Common myeloid progenitor, CD34-positive (primary cell): ENCODE results near the gene AK1.

Experiments
- CTCF ChIA-PET: fragments of 350-600 bp; sonication (Branson Sonifier 250); formaldehyde crosslinking; loops from one replicate; lab custom pipeline; 2021; ENCODE audit warnings: antibody characterized with exemption; lab: Charles Lee
- POLR2A ChIA-PET: fragments of 350-600 bp; sonication (Branson Sonifier 250); formaldehyde crosslinking; loops from one replicate; lab custom pipeline; 2021; ENCODE audit warnings: antibody characterized with exemption; lab: Charles Lee
- DNase-seq, 3 donors: peaks; one replicate each; pipeline versions ENCODE4 v3.0.0 to v3.0.0-alpha.2; 2013
- H3K27ac ChIP-seq, 2 experiments: 1 replicate in 1 of 2; 2 replicates in 1 of 2; pipeline ENCODE4 v1.7.0; 2013; ENCODE audit warnings: inconsistent platforms in 2 of 2, low read length in 2 of 2, mild to moderate bottlenecking in 2 of 2, low read depth in 1 of 2, moderate library complexity in 1 of 2; ENCODE audit not compliant: severe bottlenecking in 2 of 2, insufficient read depth in 1 of 2, poor library complexity in 1 of 2
- H3K27me3 ChIP-seq, 5 experiments: replicated peaks in 2 of 5; 1 replicate in 3 of 5; 2 replicates in 2 of 5; pipeline versions ENCODE4 v1.6.1 to v1.7.0; 2013; ENCODE audit warnings: low read length in 4 of 5, mild to moderate bottlenecking in 2 of 5, moderate library complexity in 2 of 5, inconsistent platforms in 1 of 5; ENCODE audit not compliant: insufficient read depth in 5 of 5, control insufficient read depth in 4 of 5
- H3K36me3 ChIP-seq, 4 experiments: 1 replicate in 2 of 4; 2 replicates in 2 of 4; pipeline versions ENCODE4 v1.6.1 to v1.7.0; 2013; ENCODE audit warnings: low read length in 3 of 4, control low read depth in 1 of 4, mild to moderate bottlenecking in 1 of 4; ENCODE audit not compliant: control insufficient read depth in 4 of 4, insufficient read depth in 4 of 4
- H3K4me1 ChIP-seq, 4 experiments: 1 replicate in 3 of 4; 2 replicates in 1 of 4; pipeline versions ENCODE4 v1.6.1 to v1.7.1; 2013; ENCODE audit warnings: low read length in 3 of 4, mild to moderate bottlenecking in 3 of 4, control low read depth in 1 of 4, inconsistent platforms in 1 of 4, moderate library complexity in 1 of 4; ENCODE audit not compliant: control insufficient read depth in 4 of 4, insufficient read depth in 4 of 4; ENCODE audit errors: control extremely low read depth in 1 of 4
- H3K4me3 ChIP-seq, 7 experiments: 1 replicate in 4 of 7; 2 replicates in 3 of 7; pipeline versions ENCODE4 v1.5.1 to v1.7.0; 2013; ENCODE audit warnings: mild to moderate bottlenecking in 7 of 7, low read length in 6 of 7, moderate library complexity in 6 of 7, inconsistent platforms in 2 of 7, low read depth in 2 of 7, control low read depth in 1 of 7; ENCODE audit not compliant: insufficient read depth in 4 of 7, control insufficient read depth in 1 of 7; ENCODE audit errors: extremely low read depth in 1 of 7
- H3K9me3 ChIP-seq, 5 experiments: 1 replicate in 4 of 5; 2 replicates in 1 of 5; pipeline versions ENCODE4 v1.6.1 to v1.7.1; 2013; ENCODE audit warnings: low read length in 4 of 5, mild to moderate bottlenecking in 2 of 5, inconsistent platforms in 1 of 5, low read depth in 1 of 5, moderate library complexity in 1 of 5; ENCODE audit not compliant: control insufficient read depth in 4 of 5, insufficient read depth in 2 of 5; ENCODE audit errors: control extremely low read depth in 1 of 5
- WGBS: methylation state at CpG from one replicate; pipeline ENCODE4 v1.1.5; 2013; ENCODE audit not compliant: insufficient coverage; 5-methylcytosine and 5-hydroxymethylcytosine counted together

Gene AK1

DNA sequence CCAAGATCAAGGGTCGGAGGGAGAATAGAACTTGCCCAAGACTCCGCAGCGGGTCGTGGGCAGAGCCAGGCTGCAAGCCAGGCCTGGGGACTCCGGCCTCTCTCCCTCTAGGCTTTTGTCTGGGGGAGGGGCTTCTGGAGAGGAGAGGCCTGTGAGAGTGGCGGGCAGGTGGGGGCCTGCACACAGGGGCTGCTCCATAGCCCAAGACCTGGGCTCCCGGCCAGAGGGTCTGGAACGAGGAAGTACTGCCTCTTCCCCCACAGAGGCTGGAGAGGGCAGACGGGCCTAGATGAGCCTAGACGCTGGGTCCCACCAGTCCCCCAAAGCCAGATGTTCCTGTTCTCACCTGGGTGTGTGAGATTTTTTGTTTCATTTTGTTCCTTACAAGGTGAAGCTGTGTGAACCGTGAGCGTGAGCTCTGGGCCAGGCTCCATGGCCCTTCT lies 27.1 kb upstream of the AK1 start:
- Histone ChIP-seq H3K4me3 (peak overlapping the region in 4 of 7 experiments; percentile 0 to 49 (median 25)), H3K4me1 (peaks cover 9 to 57% (median 49%) of the 10 kb centered on the region in 4 experiments)
- peak in 2 of 3 donors; percentile 61 to 70 for DNase-seq

DNA sequence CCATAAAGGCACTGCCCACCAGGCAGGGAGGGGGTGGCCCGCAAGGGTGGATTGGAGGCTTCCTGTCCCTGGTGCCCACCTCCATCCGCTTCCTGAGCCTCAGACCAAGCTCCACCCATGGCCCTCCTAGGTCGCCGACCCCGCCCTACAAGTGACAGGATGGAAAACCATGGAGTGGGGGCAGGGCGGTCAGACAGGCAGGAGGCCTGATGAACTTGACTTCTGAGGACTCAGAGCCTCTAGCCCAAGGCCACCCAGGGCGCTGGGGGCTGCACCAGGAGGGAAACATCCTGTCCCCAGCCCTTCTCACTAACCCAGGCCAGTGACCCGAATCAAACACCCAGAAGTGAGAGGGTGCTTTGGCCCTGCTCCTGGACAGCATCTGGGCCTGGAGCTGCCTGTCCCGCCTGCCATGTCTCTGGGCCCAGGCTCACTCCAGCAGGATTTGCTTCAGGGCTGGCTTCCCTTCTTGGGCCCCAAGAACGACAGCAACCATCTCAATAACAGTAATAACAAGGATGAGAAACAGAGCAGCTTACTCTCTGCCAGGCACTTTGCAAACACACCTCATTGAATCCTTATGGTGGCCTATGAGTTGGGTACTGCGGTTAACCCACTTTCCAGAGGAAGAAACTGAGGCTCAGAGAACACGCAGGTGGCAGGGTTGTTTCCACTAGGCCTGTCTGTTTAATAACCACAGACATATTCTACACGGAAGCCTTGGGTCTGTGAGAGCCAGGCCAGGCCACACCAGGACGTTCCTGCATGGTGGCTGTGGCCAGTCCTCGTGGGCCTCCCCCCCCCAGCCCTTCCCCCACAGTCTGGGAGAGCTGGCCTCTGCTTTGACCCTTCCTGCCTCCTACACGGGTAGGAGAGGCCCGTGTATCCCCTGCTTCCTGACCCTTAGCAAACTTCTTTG lies 26.3 kb upstream of the AK1 start:
- DNase-seq, result peak in 2 of 3 donors; percentile 56 to 67
- Histone ChIP-seq H3K27ac (peak overlapping the region; percentile 62 to 79), H3K4me3 (peak overlapping the region in 4 of 7 experiments; percentile 34 to 59 (median 43)), H3K9me3 (no peaks in the 10 kb centered on the region), H3K36me3 (peaks cover 2 to 11% (median 5%) of the 10 kb centered on the region in 4 experiments), H3K27me3 (no peaks in the 10 kb centered on the region), H3K4me1 (peaks cover 9 to 58% (median 52%) of the 10 kb centered on the region in 4 experiments)
- ChIA-PET CTCF (interaction anchor here (0.6 to 2.2 kb wide), 6 partner anchors 9 to 42 kb away, joined by 3 to 8 read pairs (median 3); partner anchors contain the start of gene ST6GALNAC4), POLR2A (interaction anchor here (0.6 to 1.7 kb wide), 2 partner anchors 12 to 19 kb away, joined by 3 to 7 read pairs; no protein-coding TSS in a partner anchor)
- 21% methylated on average over 13 of the region's 17 CpGs for WGBS

More for the DNA sequence above, 27.1 kb upstream of the AK1 start:
- H3K9me3 ChIP-seq, result no peaks in the 10 kb centered on the region
- peaks cover 2 to 13% (median 5%) of the 10 kb centered on the region in 4 experiments for H3K36me3 ChIP-seq
- no peaks in the 10 kb centered on the region for H3K27me3 ChIP-seq
- CTCF ChIA-PET, result interaction anchor here (0.6 to 2.2 kb wide), 6 partner anchors 10 to 43 kb away, joined by 3 to 8 read pairs (median 3); partner anchors contain the start of gene ST6GALNAC4
- H3K27ac ChIP-seq, result peak overlapping the region; percentile 62 to 79
- WGBS, result 6% methylated on average over 7 of the region's 12 CpGs
- POLR2A ChIA-PET, result no interaction called here

DNA sequence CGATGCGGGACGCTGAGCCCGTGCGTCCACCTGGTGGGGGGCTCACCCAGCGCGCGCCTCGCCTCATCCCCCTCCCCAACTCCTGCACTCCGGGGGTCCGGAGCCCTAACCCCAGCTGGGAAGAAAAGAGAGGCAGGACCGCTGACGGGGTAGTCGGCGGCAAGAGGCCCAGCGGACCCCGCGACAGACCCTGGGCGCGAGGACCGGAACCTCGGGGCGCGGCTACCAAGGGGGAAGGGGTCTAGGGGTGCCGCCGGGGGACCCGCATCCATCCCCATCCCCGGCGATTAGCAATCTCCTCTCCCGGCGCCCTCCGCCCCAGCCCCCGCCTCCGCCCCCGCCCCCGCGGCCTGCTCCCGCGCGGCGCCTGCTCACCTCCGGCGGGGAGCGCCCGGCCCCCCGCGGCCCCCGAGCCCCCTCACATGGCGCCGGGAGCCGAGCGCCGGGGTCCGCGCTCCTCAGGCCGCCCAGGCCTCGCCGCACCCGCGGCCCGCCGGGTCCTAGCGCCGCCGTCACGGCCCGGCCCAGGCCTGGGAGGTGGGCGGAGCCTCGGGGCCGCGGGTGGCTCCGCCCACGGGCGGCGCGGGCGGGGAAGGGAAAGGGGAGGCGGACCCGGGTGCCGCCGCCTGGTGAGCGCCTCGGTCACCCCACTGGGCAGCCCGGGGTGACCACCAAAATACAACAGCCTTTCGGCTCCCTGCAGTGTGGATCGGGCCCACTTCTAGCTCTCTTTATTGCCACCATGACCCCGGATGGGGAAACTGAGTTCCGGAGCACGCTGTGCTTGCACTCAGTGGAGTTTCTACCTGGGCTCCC lies 21.9 kb upstream of the AK1 start, which contains the start of gene ST6GALNAC6:
TSS of gene ST6GALNAC6 (minus strand) at position 476 of the 816 bp plus-strand sequence. CDS start 1,622 bp downstream, outside the sequence.
- ChIA-PET POLR2A (interaction anchor here (0.6 to 3.1 kb wide), 4 partner anchors 14 to 150 kb away, joined by 3 to 15 read pairs (median 4); partner anchors contain the start of gene ST6GALNAC4), CTCF (interaction anchor here (1.0 to 2.7 kb wide), 9 partner anchors 10 to 164 kb away, joined by 3 to 15 read pairs (median 5); partner anchors contain the start of genes ST6GALNAC4 and TOR2A)
- Histone ChIP-seq H3K36me3 (peaks cover 9 to 27% (median 25%) of the 10 kb centered on the region in 4 experiments), H3K4me1 (peaks cover 6 to 48% (median 38%) of the 10 kb centered on the region in 4 experiments), H3K9me3 (peaks cover 0 to 15% (median 6%) of the 10 kb centered on the region in 5 experiments), H3K27me3 (no peaks in the 10 kb centered on the region), H3K27ac (peak within 1 kb of the TSS in 1 of 2 experiments; percentile 61), H3K4me3 (peak within 1 kb of the TSS; percentile 67 to 86 (median 79))
- peak; percentile 71 to 85 (median 81) for DNase-seq
- 0% methylated on average over 44 of the region's 89 CpGs for WGBS

DNA sequence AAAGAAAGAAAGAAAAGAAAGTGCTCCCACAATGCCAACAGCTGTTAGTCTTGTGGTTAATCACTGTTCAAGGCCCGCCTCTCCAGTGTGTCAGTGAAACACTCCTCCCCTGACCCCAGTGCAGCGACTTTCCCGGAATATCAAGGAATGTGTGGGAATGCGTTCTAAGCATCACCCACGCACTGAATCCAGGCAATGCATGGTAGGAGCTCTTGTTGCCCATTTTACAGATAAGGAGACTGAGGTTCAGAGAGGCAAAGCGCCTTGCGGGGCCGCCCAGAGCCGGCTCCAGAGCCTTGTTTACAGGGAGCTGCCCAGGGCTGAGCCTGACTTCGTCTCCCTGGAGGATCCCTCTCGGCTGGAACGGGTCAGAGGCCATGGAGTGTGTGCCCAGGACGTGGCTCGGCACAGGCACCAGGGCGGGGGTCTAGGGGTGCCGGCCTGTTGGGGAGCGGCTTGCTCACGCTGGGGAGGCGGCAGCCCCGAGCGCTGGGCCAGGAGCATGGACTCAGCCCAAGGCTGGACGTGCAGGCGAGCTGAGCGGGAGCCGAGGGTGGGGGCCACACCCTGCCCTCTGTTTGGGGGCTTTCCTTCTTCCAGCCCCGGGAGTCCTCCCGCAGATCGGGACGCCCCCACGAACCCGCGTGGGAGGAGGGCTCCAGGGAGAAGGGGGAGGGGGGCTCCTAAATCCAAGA lies 21.1 kb upstream of the AK1 start:
- H3K36me3 ChIP-seq, result peaks cover 15 to 35% (median 32%) of the 10 kb centered on the region in 4 experiments
- peak overlapping the region in 1 of 2 experiments; percentile 61 for H3K27ac ChIP-seq
- H3K4me1 ChIP-seq, result peaks cover 4 to 40% (median 30%) of the 10 kb centered on the region in 4 experiments
- no peaks in the 10 kb centered on the region for H3K27me3 ChIP-seq
- DNase-seq, result peak in 2 of 3 donors; percentile 46 to 62
- H3K4me3 ChIP-seq, result peak overlapping the region; percentile 67 to 86 (median 76)
- ChIA-PET CTCF (interaction anchor here (1.0 to 2.7 kb wide), 8 partner anchors 9 to 164 kb away, joined by 3 to 15 read pairs (median 6); partner anchors contain the start of genes ST6GALNAC4 and TOR2A), POLR2A (interaction anchor here (0.8 to 3.1 kb wide), 3 partner anchors 13 to 18 kb away, joined by 3 to 15 read pairs (median 4); partner anchors contain the start of gene ST6GALNAC4)
- 30% methylated on average over 28 of the region's 32 CpGs for WGBS
- peaks cover 0 to 22% (median 13%) of the 10 kb centered on the region in 5 experiments for H3K9me3 ChIP-seq

GRCh38 chr9:127897193-127897692 lies 19.8 kb upstream of the AK1 start:
- H3K27me3 ChIP-seq, result no peaks in the 10 kb centered on the region
- H3K9me3 ChIP-seq, result peaks cover 0 to 33% (median 23%) of the 10 kb centered on the region in 5 experiments
- WGBS, result 37% methylated on average over 8 of the region's 19 CpGs
- DNase-seq, result peak in 2 of 3 donors; percentile 73 to 82
- H3K4me3 ChIP-seq, result peak overlapping the region in 1 of 7 experiments; percentile 34
- ChIA-PET CTCF (interaction anchor here (0.7 to 1.4 kb wide), 7 partner anchors 10 to 27 kb away, joined by 3 to 5 read pairs (median 4); partner anchors contain the start of gene ST6GALNAC4), POLR2A (interaction anchor here (1.0 to 3.1 kb wide), 2 partner anchors 15 to 19 kb away, joined by 5 to 15 read pairs; partner anchors contain the start of gene ST6GALNAC4)
- H3K27ac ChIP-seq, result no peak overlapping the region
- peaks cover 22 to 48% (median 43%) of the 10 kb centered on the region in 4 experiments for H3K36me3 ChIP-seq
- H3K4me1 ChIP-seq, result peaks cover 0 to 32% (median 24%) of the 10 kb centered on the region in 4 experiments
